Gastrocnemius medialis (tissue), 4 donors: ENCODE measurements around the gene SLC5A6.

Experiments used
- CTCF ChIP-seq, 5 experiments: fragments of 450-650 bp in 3 of 5; fragments of 200-600 bp in 2 of 5; sonication (generic) in 2 of 5; IDR thresholded peaks in 4 of 5; conservative IDR thresholded peaks in 1 of 5; 1 replicate in 4 of 5; 2 replicates in 1 of 5; pipeline ENCODE4 v1.5.1; 2016 to 2019; ENCODE audit warnings: antibody characterized with exemption in 5 of 5, mild to moderate bottlenecking in 3 of 5, moderate library complexity in 3 of 5
- POLR2A ChIP-seq, 2 donors: fragments of 450-650 bp; IDR thresholded peaks; one replicate each; pipeline ENCODE4 v1.6.1; 2017; ENCODE audit warnings: antibody characterized with exemption in 2 of 2, mild to moderate bottlenecking in 2 of 2, moderate library complexity in 2 of 2

- TF ChIP-seq POLR2A (IDR thresholded peaks at IDR 0.05), result no peak
- no peak for TF ChIP-seq CTCF (IDR thresholded peaks at IDR 0.05 in 4 of 5, conservative IDR thresholded peaks at IDR 0.05 in 1 of 5)
Observed at GRCh38 chr2:27231921-27232320, 19.9 kb upstream of the SLC5A6 start.
